Activated gamma-delta T cell (primary cell): ENCODE results near the gene DTL.
"Not testable (repeated sequence)": the region's sequence is repeated elsewhere in the genome, so short reads cannot be mapped to it uniquely, and the experiment has no call there.

Source experiments
- DNase-seq: peaks from one replicate; lab custom pipeline; 2025; lab: John Stamatoyannopoulos, UW
- total RNA-seq, 2 donors: gene quantifications; one replicate each; lab custom pipeline; 2026; lab: John Stamatoyannopoulos, UW

DTL gene
- total RNA-seq: 0.92 to 5.6 reads per million in 2 donors

GRCh38 chr1:212035123-212035834, at the start of gene DTL, which contains the start of gene INTS7:
Gene DTL, plus strand, starts transcription at chr1:212035748. Its CDS starts 143 bp downstream, at chr1:212035891.
Gene INTS7, minus strand, starts transcription at chr1:212035557. Its CDS starts 120 bp downstream, at chr1:212035437.
- peak; percentile 88 for DNase-seq

- no peak for DNase-seq
Measured at GRCh38 chr1:211986628-211987254, 48.8 kb upstream of the DTL start.

GRCh38 chr1:211991695-211992094, 43.9 kb upstream of the DTL start:
- no peak for DNase-seq

GRCh38 chr1:211997426-211997825, 38.1 kb upstream of the DTL start:
- not testable (repeated sequence) for DNase-seq

- no peak for DNase-seq
Measured at GRCh38 chr1:212002536-212002935, 33.0 kb upstream of the DTL start.

GRCh38 chr1:212004895-212005608, 30.5 kb upstream of the DTL start:
- DNase-seq: no peak

GRCh38 chr1:212007178-212007577, 28.4 kb upstream of the DTL start:
- no peak for DNase-seq

- DNase-seq: no peak
Measured at GRCh38 chr1:212007886-212008285, 27.7 kb upstream of the DTL start.

- DNase-seq: no peak
Measured at GRCh38 chr1:212009561-212009960, 26.0 kb upstream of the DTL start.

GRCh38 chr1:212010004-212010403, 25.5 kb upstream of the DTL start:
- DNase-seq: no peak

GRCh38 chr1:212012034-212012740, 23.4 kb upstream of the DTL start:
- no peak for DNase-seq

GRCh38 chr1:212013672-212014071, 21.9 kb upstream of the DTL start:
- DNase-seq: no peak

GRCh38 chr1:212020975-212021374, 14.6 kb upstream of the DTL start:
- no peak for DNase-seq

GRCh38 chr1:212021563-212021962, 14.0 kb upstream of the DTL start:
- no peak for DNase-seq

GRCh38 chr1:212022908-212023307, 12.6 kb upstream of the DTL start:
- DNase-seq: not testable (repeated sequence)

GRCh38 chr1:212024469-212025149, 10.9 kb upstream of the DTL start:
- DNase-seq: no peak

GRCh38 chr1:212027727-212028126, 7.8 kb upstream of the DTL start:
- DNase-seq: not testable (repeated sequence)

- DNase-seq: no peak
Measured at GRCh38 chr1:212030936-212031528, 4.5 kb upstream of the DTL start.

GRCh38 chr1:212034516-212035122, 929 bp upstream of the DTL start:
- no peak for DNase-seq

GRCh38 chr1:212035835-212036605, 472 bp downstream of the DTL start:
- no peak for DNase-seq
